Measurements from ENCODE around the gene DUSP15.

DUSP15 gene

GRCh38 chr20:31869942-31870725 lies at the start of gene DUSP15, which contains the start of gene TTLL9:
Gene DUSP15 (minus strand): TSS chr20:31870527. CDS start chr20:31870337, 190 bp downstream.
Gene TTLL9 (plus strand): TSS chr20:31870634. CDS start chr20:31871127, 493 bp downstream.
- TF ChIP-seq ZC3H10 (CRISPR knock-in tag; IDR thresholded peaks at IDR 0.05) (no peak), CREB5 (CRISPR knock-in tag; IDR thresholded peaks at IDR 0.05; ENCODE audit: low read depth) (no peak), TOX (CRISPR knock-in tag; IDR thresholded peaks at IDR 0.05; ENCODE audit: borderline replicate concordance) (no peak), ESRRG (CRISPR knock-in tag; IDR thresholded peaks at IDR 0.05) (no peak), ZNF8 (CRISPR knock-in tag; IDR thresholded peaks at IDR 0.05) (no peak), RARB (CRISPR knock-in tag; IDR thresholded peaks at IDR 0.05) (no peak), ZNF565 (CRISPR knock-in tag; conservative IDR thresholded peaks at IDR 0.05; ENCODE audit: low read depth) (no peak), CSDC2 (CRISPR knock-in tag; IDR thresholded peaks at IDR 0.05) (no peak), GLIS3 (CRISPR knock-in tag; IDR thresholded peaks at IDR 0.05) (no peak), PPARA (CRISPR knock-in tag; IDR thresholded peaks at IDR 0.05; ENCODE audit: borderline replicate concordance) (no peak), PATZ1 (CRISPR knock-in tag; IDR thresholded peaks at IDR 0.05; ENCODE audit: borderline replicate concordance) (no peak)
- TF ChIP-seq, protein P1, sequence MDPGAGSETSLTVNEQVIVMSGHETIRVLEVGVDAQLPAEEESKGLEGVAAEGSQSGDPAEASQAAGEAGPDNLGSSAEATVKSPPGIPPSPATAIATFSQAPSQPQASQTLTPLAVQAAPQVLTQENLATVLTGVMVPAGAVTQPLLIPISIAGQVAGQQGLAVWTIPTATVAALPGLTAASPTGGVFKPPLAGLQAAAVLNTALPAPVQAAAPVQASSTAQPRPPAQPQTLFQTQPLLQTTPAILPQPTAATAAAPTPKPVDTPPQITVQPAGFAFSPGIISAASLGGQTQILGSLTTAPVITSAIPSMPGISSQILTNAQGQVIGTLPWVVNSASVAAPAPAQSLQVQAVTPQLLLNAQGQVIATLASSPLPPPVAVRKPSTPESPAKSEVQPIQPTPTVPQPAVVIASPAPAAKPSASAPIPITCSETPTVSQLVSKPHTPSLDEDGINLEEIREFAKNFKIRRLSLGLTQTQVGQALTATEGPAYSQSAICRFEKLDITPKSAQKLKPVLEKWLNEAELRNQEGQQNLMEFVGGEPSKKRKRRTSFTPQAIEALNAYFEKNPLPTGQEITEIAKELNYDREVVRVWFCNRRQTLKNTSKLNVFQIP (CRISPR knock-in tag; IDR thresholded peaks at IDR 0.05; ENCODE audit: borderline replicate concordance, low read depth) = no peak
- peak; percentile 81 for ATAC-seq

- no peak for ATAC-seq
- TF ChIP-seq ISL1 (CRISPR knock-in tag; IDR thresholded peaks at IDR 0.05) (no peak), PPARA (CRISPR knock-in tag; IDR thresholded peaks at IDR 0.05; ENCODE audit: borderline replicate concordance) (no peak), RARB (CRISPR knock-in tag; IDR thresholded peaks at IDR 0.05) (no peak), ESRRG (CRISPR knock-in tag; IDR thresholded peaks at IDR 0.05) (no peak), CSDC2 (CRISPR knock-in tag; IDR thresholded peaks at IDR 0.05) (no peak), ZNF565 (CRISPR knock-in tag; conservative IDR thresholded peaks at IDR 0.05; ENCODE audit: low read depth) (no peak), TCF4 (CRISPR knock-in tag; IDR thresholded peaks at IDR 0.05; ENCODE audit: borderline replicate concordance) (no peak), CREB5 (CRISPR knock-in tag; IDR thresholded peaks at IDR 0.05; ENCODE audit: low read depth) (no peak), BACH2 (CRISPR knock-in tag; IDR thresholded peaks at IDR 0.05; ENCODE audit: borderline replicate concordance) (no peak), ZFP30 (CRISPR knock-in tag; IDR thresholded peaks at IDR 0.05) (no peak), GLIS3 (CRISPR knock-in tag; IDR thresholded peaks at IDR 0.05) (no peak), PATZ1 (CRISPR knock-in tag; IDR thresholded peaks at IDR 0.05; ENCODE audit: borderline replicate concordance) (no peak)
- TF ChIP-seq, protein P2, sequence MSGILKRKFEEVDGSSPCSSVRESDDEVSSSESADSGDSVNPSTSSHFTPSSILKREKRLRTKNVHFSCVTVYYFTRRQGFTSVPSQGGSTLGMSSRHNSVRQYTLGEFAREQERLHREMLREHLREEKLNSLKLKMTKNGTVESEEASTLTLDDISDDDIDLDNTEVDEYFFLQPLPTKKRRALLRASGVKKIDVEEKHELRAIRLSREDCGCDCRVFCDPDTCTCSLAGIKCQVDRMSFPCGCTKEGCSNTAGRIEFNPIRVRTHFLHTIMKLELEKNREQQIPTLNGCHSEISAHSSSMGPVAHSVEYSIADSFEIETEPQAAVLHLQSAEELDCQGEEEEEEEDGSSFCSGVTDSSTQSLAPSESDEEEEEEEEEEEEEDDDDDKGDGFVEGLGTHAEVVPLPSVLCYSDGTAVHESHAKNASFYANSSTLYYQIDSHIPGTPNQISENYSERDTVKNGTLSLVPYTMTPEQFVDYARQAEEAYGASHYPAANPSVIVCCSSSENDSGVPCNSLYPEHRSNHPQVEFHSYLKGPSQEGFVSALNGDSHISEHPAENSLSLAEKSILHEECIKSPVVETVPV (CRISPR knock-in tag; IDR thresholded peaks at IDR 0.05) = no peak
Measured at GRCh38 chr20:31919410-31920155, 49.3 kb upstream of the DUSP15 start.

All from SK-N-SH treated with all-trans-retinoic acid at 6 μM for 48 hours (cell line).